SJSA1 (cell line): ENCODE results near the gene C22orf15. TPM values are rescaled to one million over a fixed set of nuclear protein-coding genes. Genes with fewer than 3 reads are reported as not detected.

ENCODE experiments used
- DNase-seq, 2 experiments: peaks; one replicate each; pipeline ENCODE4 v3.0.0-alpha.2; 2015 to 2020; ENCODE audit warnings: low spot score in 2 of 2, low read depth in 1 of 2
- H3K27ac ChIP-seq: fragments of 250-450 bp; sonication (Bioruptor Pico); 2 replicates; pipeline ENCODE4 v1.5.1; 2020; ENCODE audit warnings: mild to moderate bottlenecking, moderate library complexity
- H3K27me3 ChIP-seq: fragments of 250-450 bp; sonication (Bioruptor Pico); replicated peaks from 2 replicates; pipeline ENCODE4 v1.5.1; 2020; ENCODE audit warnings: mild to moderate bottlenecking, moderate library complexity
- H3K36me3 ChIP-seq: fragments of 250-450 bp; sonication (Bioruptor Pico); 2 replicates; pipeline ENCODE4 v1.5.1; 2020; ENCODE audit warnings: mild to moderate bottlenecking
- H3K4me1 ChIP-seq: fragments of 250-450 bp; sonication (Bioruptor Pico); replicated peaks from 2 replicates; pipeline ENCODE4 v1.6.1; 2021; ENCODE audit warnings: mild to moderate bottlenecking
- H3K4me3 ChIP-seq: fragments of 250-450 bp; sonication (Bioruptor Pico); 2 replicates; pipeline ENCODE4 v1.5.1; 2020; ENCODE audit warnings: mild to moderate bottlenecking
- H3K9me3 ChIP-seq: fragments of 250-450 bp; sonication (Bioruptor Pico); replicated peaks from 2 replicates; pipeline ENCODE4 v1.5.1; 2020; ENCODE audit warnings: mild to moderate bottlenecking
- total RNA-seq: library from RNA; depleted of rRNA; stranded (reverse); fragments of >200 nt; shearing (Covaris generic); gene quantifications from 2 replicates; pipeline ENCODE4 v1.2.3, GENCODE V29; 2014

The C22orf15 gene
- total RNA-seq, 1 experiment from 2014 or later: not detected

- peaks cover 41% of the 10 kb centered on the region for H3K4me1 ChIP-seq
- no peaks in the 10 kb centered on the region for H3K9me3 ChIP-seq
- H3K27ac ChIP-seq: no peak overlapping the region
- peaks cover 3% of the 10 kb centered on the region for H3K36me3 ChIP-seq
- DNase-seq: no peak
- H3K27me3 ChIP-seq: no peaks in the 10 kb centered on the region
- no peak overlapping the region for H3K4me3 ChIP-seq
These were observed 19.5 kb downstream of the C22orf15 start for GRCh38 chr22:23782252-23782651.

GRCh38 chr22:23782703-23783102 lies 19.9 kb downstream of the C22orf15 start:
- H3K27me3 ChIP-seq: no peaks in the 10 kb centered on the region
- H3K4me3 ChIP-seq: no peak overlapping the region
- DNase-seq: no peak
- H3K9me3 ChIP-seq: no peaks in the 10 kb centered on the region
- peaks cover 6% of the 10 kb centered on the region for H3K36me3 ChIP-seq
- H3K27ac ChIP-seq: no peak overlapping the region
- H3K4me1 ChIP-seq: peaks cover 42% of the 10 kb centered on the region

GRCh38 chr22:23783265-23784150 lies 20.7 kb downstream of the C22orf15 start:
- H3K9me3 ChIP-seq: no peaks in the 10 kb centered on the region
- no peaks in the 10 kb centered on the region for H3K27me3 ChIP-seq
- peaks cover 12% of the 10 kb centered on the region for H3K36me3 ChIP-seq
- no peak overlapping the region for H3K27ac ChIP-seq
- no peak overlapping the region for H3K4me3 ChIP-seq
- DNase-seq: no peak
- H3K4me1 ChIP-seq: peaks cover 50% of the 10 kb centered on the region

- H3K4me1 ChIP-seq: peaks cover 51% of the 10 kb centered on the region
- H3K27ac ChIP-seq: no peak overlapping the region; the same call in 1 of the 2 replicates
- peak; percentile 47 to 53 for DNase-seq
These were observed 21.5 kb downstream of the C22orf15 start for GRCh38 chr22:23784215-23784732.

GRCh38 chr22:23786261-23786710 lies 23.5 kb downstream of the C22orf15 start:
- peaks cover 29% of the 10 kb centered on the region for H3K36me3 ChIP-seq
- DNase-seq: no peak
- H3K4me1 ChIP-seq: peaks cover 67% of the 10 kb centered on the region
- peak overlapping the region; percentile 99 for H3K27ac ChIP-seq
- no peaks in the 10 kb centered on the region for H3K27me3 ChIP-seq
- H3K9me3 ChIP-seq: no peaks in the 10 kb centered on the region
- peak overlapping the region; percentile 98 for H3K4me3 ChIP-seq

More at GRCh38 chr22:23784215-23784732, 21.5 kb downstream of the C22orf15 start:
- no peak overlapping the region for H3K4me3 ChIP-seq
- H3K27me3 ChIP-seq: no peaks in the 10 kb centered on the region
- no peaks in the 10 kb centered on the region for H3K9me3 ChIP-seq
- peaks cover 19% of the 10 kb centered on the region for H3K36me3 ChIP-seq

- DNase-seq: peak; percentile 92 to 93
- no peaks in the 10 kb centered on the region for H3K9me3 ChIP-seq
- no peaks in the 10 kb centered on the region for H3K27me3 ChIP-seq
- H3K4me3 ChIP-seq: peak within 1 kb of the TSS; percentile 98
- H3K36me3 ChIP-seq: peaks cover 36% of the 10 kb centered on the region
- H3K4me1 ChIP-seq: peaks cover 67% of the 10 kb centered on the region
- H3K27ac ChIP-seq: peak within 1 kb of the TSS; percentile 99
These were observed 24.2 kb downstream of the C22orf15 start, which contains the start of gene SMARCB1 for GRCh38 chr22:23786752-23787599. Gene SMARCB1 (plus strand): TSS chr22:23786966. CDS start chr22:23787170, 204 bp downstream.

- Histone ChIP-seq H3K36me3 (peaks cover 42% of the 10 kb centered on the region), H3K4me3 (peak overlapping the region; percentile 98), H3K4me1 (peaks cover 68% of the 10 kb centered on the region), H3K27ac (no peak overlapping the region), H3K9me3 (no peaks in the 10 kb centered on the region), H3K27me3 (no peaks in the 10 kb centered on the region)
- DNase-seq: no peak
These were observed 24.8 kb downstream of the C22orf15 start for GRCh38 chr22:23787600-23787896.

- no peak overlapping the region for H3K27ac ChIP-seq
- H3K4me1 ChIP-seq: peaks cover 68% of the 10 kb centered on the region
- H3K4me3 ChIP-seq: peak overlapping the region; percentile 98
- no peaks in the 10 kb centered on the region for H3K9me3 ChIP-seq
- DNase-seq: no peak
- no peaks in the 10 kb centered on the region for H3K27me3 ChIP-seq
- peaks cover 45% of the 10 kb centered on the region for H3K36me3 ChIP-seq
These were observed 25.1 kb downstream of the C22orf15 start for GRCh38 chr22:23787910-23788309.

GRCh38 chr22:23789121-23789520 lies 26.3 kb downstream of the C22orf15 start:
- no peak overlapping the region for H3K4me3 ChIP-seq
- no peak overlapping the region for H3K27ac ChIP-seq
- no peak for DNase-seq
- no peaks in the 10 kb centered on the region for H3K27me3 ChIP-seq
- H3K36me3 ChIP-seq: peaks cover 58% of the 10 kb centered on the region
- H3K9me3 ChIP-seq: no peaks in the 10 kb centered on the region
- H3K4me1 ChIP-seq: peaks cover 60% of the 10 kb centered on the region

GRCh38 chr22:23789638-23790037 lies 26.8 kb downstream of the C22orf15 start:
- H3K36me3 ChIP-seq: peaks cover 63% of the 10 kb centered on the region
- H3K27ac ChIP-seq: no peak overlapping the region
- no peaks in the 10 kb centered on the region for H3K9me3 ChIP-seq
- no peak for DNase-seq
- no peak overlapping the region for H3K4me3 ChIP-seq
- H3K4me1 ChIP-seq: peaks cover 54% of the 10 kb centered on the region
- no peaks in the 10 kb centered on the region for H3K27me3 ChIP-seq

GRCh38 chr22:23790819-23791737 lies 28.3 kb downstream of the C22orf15 start:
- peak; percentile 57 to 72 for DNase-seq

GRCh38 chr22:23791738-23792645 lies 29.2 kb downstream of the C22orf15 start:
- Histone ChIP-seq H3K4me3 (no peak overlapping the region), H3K4me1 (peaks cover 39% of the 10 kb centered on the region), H3K9me3 (no peaks in the 10 kb centered on the region), H3K36me3 (peaks cover 80% of the 10 kb centered on the region), H3K27me3 (no peaks in the 10 kb centered on the region), H3K27ac (no peak overlapping the region; the same call in 1 of the 2 replicates)
- DNase-seq: no peak

More at GRCh38 chr22:23790819-23791737, 28.3 kb downstream of the C22orf15 start:
- Histone ChIP-seq H3K4me1 (peaks cover 45% of the 10 kb centered on the region), H3K27ac (peak overlapping the region; percentile 8; the same call in 1 of the 2 replicates), H3K9me3 (no peaks in the 10 kb centered on the region), H3K4me3 (no peak overlapping the region), H3K27me3 (no peaks in the 10 kb centered on the region), H3K36me3 (peaks cover 74% of the 10 kb centered on the region)
